ENCODE data around the gene TSPAN9.

GRCh38 chr12:3250576-3250975, 173.4 kb downstream of the TSPAN9 start:
- TF ChIP-seq POLR2A (IDR thresholded peaks at IDR 0.05; ENCODE audit: low read depth, low read length): no peak
- no peak for TF ChIP-seq CTCF (conservative IDR thresholded peaks at IDR 0.05; ENCODE audit: low read depth, low read length)
- TF ChIP-seq FOS (IDR thresholded peaks at IDR 0.05; ENCODE audit: low read depth, low read length): no peak
- no peak for TF ChIP-seq MXI1 (IDR thresholded peaks at IDR 0.05; ENCODE audit: borderline replicate concordance, low read depth, low read length)
- TF ChIP-seq USF2 (IDR thresholded peaks at IDR 0.05; ENCODE audit: low read depth, low read length): no peak
- no peak for TF ChIP-seq SMC3 (IDR thresholded peaks at IDR 0.05; ENCODE audit: low read depth, low read length)
- TF ChIP-seq CHD1 (IDR thresholded peaks at IDR 0.05; ENCODE audit: low read depth, low read length): no peak
- TF ChIP-seq MAZ (IDR thresholded peaks at IDR 0.05; ENCODE audit: borderline replicate concordance, low read depth, low read length): no peak
